ENCODE results near the gene PPP1R3E. TPM values are rescaled to one million over a fixed set of nuclear protein-coding genes. Genes with fewer than 3 reads are reported as not detected.
A peak's percentile ranks its signal among the peaks of the same experiment; 100 is the strongest.

The PPP1R3E gene
- total and polyA plus RNA-seq, 2 of the 13 experiments (the other 11 are each of a cell fraction or from before 2014, with no cell fraction given): 16.5 to 26.5 TPM

GRCh38 chr14:23321572-23322547 is 19.2 kb upstream of the PPP1R3E start (continued):
- TF ChIP-seq ZNF691 (CRISPR knock-in tag; IDR thresholded peaks at IDR 0.05; ENCODE audit: borderline replicate concordance, low read depth): 0 out of 2 replicates have a peak, but pooled peaks have one; percentile 34
- peak; percentile 27; the same call in 1 of the 2 replicates for TF ChIP-seq ZNF770 (CRISPR knock-in tag; IDR thresholded peaks at IDR 0.05)
- TF ChIP-seq HMGXB4 (CRISPR knock-in tag; IDR thresholded peaks at IDR 0.05; ENCODE audit: borderline replicate concordance in 1 of 2, low read depth in 1 of 2): peak; percentile 55 to 66; a peak in 3 of 4 replicates
- TF ChIP-seq FOXP4 (CRISPR knock-in tag; IDR thresholded peaks at IDR 0.05): peak; percentile 18; the same call in 1 of the 2 replicates
- TF ChIP-seq ZSCAN20 (CRISPR knock-in tag; IDR thresholded peaks at IDR 0.05; ENCODE audit: borderline replicate concordance): peak; percentile 96; the same call in 1 of the 2 replicates
- no peak for TF ChIP-seq ZBTB46 (CRISPR knock-in tag; IDR thresholded peaks at IDR 0.05; ENCODE audit: borderline replicate concordance)
- peak; percentile 72 for TF ChIP-seq UBTF (CRISPR knock-in tag; IDR thresholded peaks at IDR 0.05)
- peak; percentile 69 for TF ChIP-seq MIER3 (CRISPR knock-in tag; IDR thresholded peaks at IDR 0.05; ENCODE audit: borderline replicate concordance)
